Adipocyte (in vitro differentiated cells): ENCODE measurements around the gene PIK3CD.
"Not testable (repeated sequence)": the region's sequence is repeated elsewhere in the genome, so short reads cannot be mapped to it uniquely, and the experiment has no call there.

ENCODE experiments used
- DNase-seq: peaks from one replicate; pipeline ENCODE4 v3.0.0-alpha.2; 2015; ENCODE audit warnings: low read depth
- H3K27me3 ChIP-seq: replicated peaks from 2 replicates; pipeline ENCODE4 v1.7.0; 2013; ENCODE audit warnings: mild to moderate bottlenecking, low read length, moderate library complexity; ENCODE audit not compliant: control insufficient read depth, insufficient read depth
- H3K36me3 ChIP-seq: 2 replicates; pipeline ENCODE4 v1.7.0; 2013; ENCODE audit warnings: low read length, mild to moderate bottlenecking, moderate library complexity; ENCODE audit not compliant: control insufficient read depth, insufficient read depth, severe bottlenecking
- H3K4me1 ChIP-seq: 2 replicates; pipeline ENCODE4 v1.7.0; 2013; ENCODE audit warnings: mild to moderate bottlenecking, low read length, moderate library complexity; ENCODE audit not compliant: control insufficient read depth, insufficient read depth
- H3K4me3 ChIP-seq: 2 replicates; pipeline ENCODE4 v1.7.0; 2013; ENCODE audit warnings: mild to moderate bottlenecking, low read length, moderate library complexity
- H3K9ac ChIP-seq: 2 replicates; pipeline ENCODE4 v1.7.0; 2013; ENCODE audit warnings: mild to moderate bottlenecking, low read length, moderate library complexity
- H3K9me3 ChIP-seq: 2 replicates; pipeline ENCODE4 v1.7.0; 2013; ENCODE audit warnings: mild to moderate bottlenecking, low read length, moderate library complexity; ENCODE audit not compliant: control insufficient read depth

PIK3CD gene

GRCh38 chr1:9625030-9625429, 26.5 kb upstream of the PIK3CD start:
- H3K4me3 ChIP-seq, DNase-seq, H3K9me3 ChIP-seq, H3K9ac ChIP-seq, H3K4me1 ChIP-seq, H3K36me3 ChIP-seq: not testable (repeated sequence)
- H3K27me3 ChIP-seq: peaks cover 10% of the 10 kb centered on the region

DNA sequence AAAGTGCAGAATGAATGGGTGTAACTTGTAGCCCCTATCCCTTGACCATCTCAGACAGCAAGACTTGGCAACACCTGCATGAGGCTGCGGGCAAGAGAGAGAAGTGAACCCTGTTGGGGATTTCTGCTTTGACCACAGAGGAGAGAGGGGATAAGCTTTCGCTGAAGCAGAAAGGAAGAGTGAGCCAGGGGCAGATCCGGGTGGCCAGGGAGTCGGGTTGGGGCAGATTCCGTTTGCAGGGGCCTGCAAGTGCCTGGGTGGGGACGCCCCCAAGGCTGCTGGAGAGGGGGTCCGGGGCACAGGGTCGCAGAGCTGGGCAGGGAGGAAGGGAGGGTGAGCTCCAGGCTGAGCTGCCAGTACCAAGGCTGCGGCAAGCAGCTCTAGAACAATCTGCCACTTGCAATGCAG, 25.3 kb upstream of the PIK3CD start:
- Histone ChIP-seq H3K4me3 (no peak overlapping the region), H3K27me3 (peaks cover 21% of the 10 kb centered on the region), H3K9me3 (no peaks in the 10 kb centered on the region), H3K4me1 (peaks cover 2% of the 10 kb centered on the region), H3K36me3 (no peaks in the 10 kb centered on the region), H3K9ac (no peak overlapping the region)
- DNase-seq: no peak

- Histone ChIP-seq H3K27me3 (peaks cover 27% of the 10 kb centered on the region), H3K4me1 (peaks cover 2% of the 10 kb centered on the region), H3K9ac (no peak overlapping the region), H3K4me3 (no peak overlapping the region), H3K9me3 (no peaks in the 10 kb centered on the region), H3K36me3 (no peaks in the 10 kb centered on the region)
- no peak for DNase-seq
Measured at GRCh38 chr1:9628541-9629444, 22.7 kb upstream of the PIK3CD start.

- peaks cover 5% of the 10 kb centered on the region for H3K9me3 ChIP-seq
- H3K4me1 ChIP-seq: peaks cover 2% of the 10 kb centered on the region
- H3K4me3 ChIP-seq: no peak overlapping the region
- no peak for DNase-seq
- no peaks in the 10 kb centered on the region for H3K36me3 ChIP-seq
- peaks cover 27% of the 10 kb centered on the region for H3K27me3 ChIP-seq
- H3K9ac ChIP-seq: no peak overlapping the region
Measured at GRCh38 chr1:9629445-9630201, 21.9 kb upstream of the PIK3CD start.

GRCh38 chr1:9630331-9631111, 21.0 kb upstream of the PIK3CD start:
- peaks cover 27% of the 10 kb centered on the region for H3K27me3 ChIP-seq
- peaks cover 10% of the 10 kb centered on the region for H3K9me3 ChIP-seq
- no peak overlapping the region for H3K4me3 ChIP-seq
- H3K36me3 ChIP-seq: no peaks in the 10 kb centered on the region
- H3K9ac ChIP-seq: no peak overlapping the region
- no peak for DNase-seq
- peaks cover 2% of the 10 kb centered on the region for H3K4me1 ChIP-seq

DNA sequence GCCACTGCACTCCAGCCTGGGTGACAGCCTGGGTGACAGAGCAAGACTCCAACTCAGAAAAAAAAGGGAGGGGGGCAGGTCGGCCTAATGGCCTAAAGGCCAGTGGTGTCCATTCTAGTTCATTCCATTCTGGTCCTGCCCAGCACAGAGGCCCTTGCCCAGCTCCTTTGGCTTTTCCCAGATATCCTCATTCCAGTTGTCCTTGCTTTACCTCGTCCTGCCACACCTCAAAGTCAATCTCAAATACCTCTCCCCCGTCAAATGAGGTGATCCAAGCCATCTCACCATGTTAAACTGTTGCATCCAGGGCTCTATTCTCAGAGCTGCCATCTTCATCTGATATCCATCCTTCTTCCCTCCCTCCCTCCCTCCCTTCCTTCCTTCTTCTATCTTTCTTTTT, 19.9 kb upstream of the PIK3CD start:
- Histone ChIP-seq H3K4me3 (no peak overlapping the region), H3K4me1 (peaks cover 2% of the 10 kb centered on the region), H3K9ac (no peak overlapping the region), H3K36me3 (no peaks in the 10 kb centered on the region), H3K9me3 (peaks cover 10% of the 10 kb centered on the region), H3K27me3 (peaks cover 18% of the 10 kb centered on the region)
- no peak for DNase-seq

- no peaks in the 10 kb centered on the region for H3K4me1 ChIP-seq
- H3K9ac ChIP-seq: no peak overlapping the region
- peaks cover 18% of the 10 kb centered on the region for H3K27me3 ChIP-seq
- H3K4me3 ChIP-seq: no peak overlapping the region
- H3K36me3 ChIP-seq: no peaks in the 10 kb centered on the region
- H3K9me3 ChIP-seq: peaks cover 10% of the 10 kb centered on the region
- DNase-seq: no peak
Measured at GRCh38 chr1:9633493-9633892, 18.0 kb upstream of the PIK3CD start.

DNA sequence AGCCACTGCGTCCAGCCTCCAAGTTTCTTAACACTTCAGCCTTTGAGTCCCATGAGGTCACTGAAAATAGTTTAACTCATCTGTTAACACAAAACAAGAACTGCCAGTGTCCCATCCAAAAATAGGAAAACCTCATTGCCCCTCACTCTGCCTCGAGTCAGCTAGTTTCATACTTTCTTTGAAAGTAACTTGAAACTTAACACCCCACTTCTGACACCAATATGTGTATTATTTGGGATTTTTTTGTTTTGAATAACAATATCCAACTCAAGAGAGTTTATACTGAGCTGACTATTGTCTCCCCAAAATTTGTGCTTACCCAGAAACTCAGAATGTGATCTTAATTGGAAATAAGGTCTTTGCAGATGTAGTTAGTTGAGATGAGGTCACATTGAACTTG, 16.9 kb upstream of the PIK3CD start:
- H3K4me1 ChIP-seq: no peaks in the 10 kb centered on the region
- peaks cover 10% of the 10 kb centered on the region for H3K9me3 ChIP-seq
- H3K36me3 ChIP-seq: no peaks in the 10 kb centered on the region
- H3K9ac ChIP-seq: no peak overlapping the region
- no peak for DNase-seq
- no peak overlapping the region for H3K4me3 ChIP-seq
- peaks cover 18% of the 10 kb centered on the region for H3K27me3 ChIP-seq

DNA sequence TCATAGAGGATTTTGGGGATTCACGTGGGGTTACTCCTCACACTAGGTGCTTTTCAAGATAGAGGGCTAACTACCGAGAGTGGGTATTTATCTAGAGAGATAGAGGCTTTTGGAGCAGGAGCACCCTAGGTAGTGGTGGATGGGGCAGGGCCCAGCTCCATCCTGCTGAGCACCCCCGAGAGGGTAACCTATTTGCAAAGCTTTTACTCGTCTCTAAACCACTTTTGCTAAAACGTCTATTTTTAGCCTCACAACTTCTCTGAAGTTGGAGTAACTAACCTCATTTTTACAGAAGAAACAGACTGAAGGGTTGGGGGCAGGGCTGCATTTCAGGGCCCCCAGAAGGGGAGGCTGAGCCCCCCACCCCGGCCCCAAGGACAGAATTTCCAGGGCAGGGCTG, 12.3 kb upstream of the PIK3CD start:
- Histone ChIP-seq H3K9me3 (peaks cover 9% of the 10 kb centered on the region), H3K36me3 (no peaks in the 10 kb centered on the region), H3K4me3 (no peak overlapping the region), H3K4me1 (no peaks in the 10 kb centered on the region), H3K9ac (no peak overlapping the region), H3K27me3 (peaks cover 5% of the 10 kb centered on the region)
- DNase-seq: no peak

DNA sequence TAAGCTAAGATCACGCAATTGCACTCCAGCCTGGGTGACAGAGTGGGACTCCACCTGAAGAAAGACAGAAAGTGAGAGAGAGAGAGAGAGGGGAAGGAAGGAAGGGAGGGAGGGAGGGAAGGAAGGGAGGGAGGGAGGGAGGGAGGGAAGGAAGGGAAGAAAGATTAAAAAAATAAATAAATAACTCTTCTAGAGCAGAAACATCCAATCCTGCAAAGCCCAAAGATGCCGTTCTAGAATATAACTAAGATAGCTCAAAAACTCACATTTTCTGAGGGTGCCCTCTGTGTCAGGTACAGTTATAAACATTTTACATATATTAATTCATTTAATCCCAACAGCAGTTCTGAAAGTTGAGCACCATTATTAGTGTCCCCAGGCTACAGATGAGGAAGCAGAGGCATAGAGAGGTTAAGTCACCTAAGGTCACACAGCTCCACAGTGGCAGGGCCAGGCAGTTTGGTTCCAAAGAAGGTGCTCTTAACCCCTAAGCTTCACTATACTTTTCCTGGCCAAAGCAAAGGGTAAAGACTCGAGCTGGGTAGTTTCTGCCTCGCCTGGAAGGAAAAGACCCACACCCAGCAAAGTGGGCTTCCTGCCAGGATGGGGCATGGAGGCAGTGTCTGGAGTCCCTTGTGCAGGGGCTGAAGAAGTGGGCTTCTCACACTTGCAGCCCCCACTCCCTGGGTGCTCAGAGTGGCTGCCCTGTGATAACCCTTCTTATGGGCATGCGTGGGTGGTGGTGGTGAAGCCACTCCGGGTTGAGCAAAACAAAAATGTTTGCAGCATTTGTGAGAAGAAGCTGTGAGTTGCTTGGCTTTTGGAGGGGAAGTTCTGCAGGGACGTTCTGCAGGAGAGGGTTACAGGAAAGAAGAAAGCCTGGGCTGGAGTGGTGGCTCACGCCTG, 7.9 kb upstream of the PIK3CD start:
- Histone ChIP-seq H3K9ac (no peak overlapping the region), H3K4me3 (no peak overlapping the region), H3K9me3 (no peaks in the 10 kb centered on the region), H3K36me3 (no peaks in the 10 kb centered on the region), H3K4me1 (peaks cover 5% of the 10 kb centered on the region), H3K27me3 (peaks cover 5% of the 10 kb centered on the region)
- no peak for DNase-seq
